A549 treated with Hydrocortisone at 1 μM for 4 hours (cell line): ENCODE measurements around the gene ZNF331. TPM values are rescaled to one million over a fixed set of nuclear protein-coding genes. Genes with fewer than 3 reads are reported as not detected.

Experiments used
- total RNA-seq: library from RNA; stranded (reverse); fragments of 200-300 nt; extraction: Qiagen RNA extraction; gene quantifications from 5 replicates; pipeline ENCODE4 v1.2.3, GENCODE V29; 2022

Gene ZNF331
- 11.3 to 12.7 TPM (median 11.5 TPM) in 5 replicates for total RNA-seq

GRCh38 chr19:53537521-53538377 is at the start of gene ZNF331:
Gene ZNF331 (plus strand): TSS chr19:53538145. CDS start chr19:53569377, 31,232 bp downstream.

Other genes starting within 250 kb of the ZNF331 start
- gene ZNF845, start 204.4 kb upstream of the ZNF331 start, total RNA-seq = 3.1 to 5.0 TPM (median 3.6 TPM) in 5 replicates
- 0.22 to 0.47 TPM (median 0.28 TPM) in 5 replicates for gene ZNF525, start 172.4 kb upstream of the ZNF331 start, total RNA-seq
- 3.3 to 5.9 TPM (median 4.1 TPM) in 5 replicates for gene ZNF765, start 143.0 kb upstream of the ZNF331 start, total RNA-seq
- 6.8 to 8.7 TPM (median 7.8 TPM) in 5 replicates for gene ZNF761, start 106.2 kb upstream of the ZNF331 start, total RNA-seq
- gene ZNF813, start 70.4 kb upstream of the ZNF331 start, total RNA-seq = 0.23 to 0.45 TPM (median 0.29 TPM) in 5 replicates
- not detected in 5 replicates for gene DPRX, start 93.9 kb downstream of the ZNF331 start, total RNA-seq